CD4-positive, alpha-beta T cell treated with Interleukin-2 at 100 ng/mL for 4 hours (primary cell): ENCODE results near the gene BCAS1.
A peak's percentile ranks its signal among the peaks of the same experiment; 100 is the strongest.

ENCODE experiments used
- DNase-seq: peaks from one replicate; pipeline ENCODE4 v3.0.0-alpha.2; 2020; ENCODE audit warnings: low spot score

BCAS1 gene

GRCh38 chr20:53904261-53904660 is 166.1 kb downstream of the BCAS1 start:
- no peak for DNase-seq

GRCh38 chr20:53903652-53903987 is 166.8 kb downstream of the BCAS1 start:
- no peak for DNase-seq

GRCh38 chr20:53902968-53903651 is 167.3 kb downstream of the BCAS1 start:
- no peak for DNase-seq

GRCh38 chr20:53901497-53902096 is 168.8 kb downstream of the BCAS1 start:
- no peak for DNase-seq

- no peak for DNase-seq
These were observed 169.3 kb downstream of the BCAS1 start for GRCh38 chr20:53901064-53901463.

GRCh38 chr20:53900380-53900999 is 169.9 kb downstream of the BCAS1 start:
- DNase-seq = no peak

GRCh38 chr20:53899351-53900167 is 170.8 kb downstream of the BCAS1 start:
- peak; percentile 80 for DNase-seq

GRCh38 chr20:53898556-53898931 is 171.8 kb downstream of the BCAS1 start:
- DNase-seq = no peak

GRCh38 chr20:53897884-53898555 is 172.4 kb downstream of the BCAS1 start:
- DNase-seq = no peak

- no peak for DNase-seq
These were observed 173.7 kb downstream of the BCAS1 start for GRCh38 chr20:53896647-53897046.

GRCh38 chr20:53896041-53896440 is 174.4 kb downstream of the BCAS1 start:
- DNase-seq = no peak

GRCh38 chr20:53895385-53895755 is 175.0 kb downstream of the BCAS1 start:
- no peak for DNase-seq

- no peak for DNase-seq
These were observed 175.5 kb downstream of the BCAS1 start for GRCh38 chr20:53894707-53895384.
